ENCODE results near the gene SEC24B.

SEC24B gene

GRCh38 chr4:109588176-109588575, 154.6 kb downstream of the SEC24B start:
- no peak for DNase-seq

- no peak for DNase-seq
Observed at GRCh38 chr4:109589119-109589518, 155.5 kb downstream of the SEC24B start.

GRCh38 chr4:109589605-109590004, 156.0 kb downstream of the SEC24B start:
- no peak for DNase-seq

Measured in fibroblast of upper back skin (primary cell).